ENCODE results near the gene HPS1. TPM values are rescaled to one million over a fixed set of nuclear protein-coding genes. Genes with fewer than 3 reads are reported as not detected.

Gene HPS1
- total RNA-seq, 2 donors from 2014 or later, result 40.0 to 53.7 TPM

DNA sequence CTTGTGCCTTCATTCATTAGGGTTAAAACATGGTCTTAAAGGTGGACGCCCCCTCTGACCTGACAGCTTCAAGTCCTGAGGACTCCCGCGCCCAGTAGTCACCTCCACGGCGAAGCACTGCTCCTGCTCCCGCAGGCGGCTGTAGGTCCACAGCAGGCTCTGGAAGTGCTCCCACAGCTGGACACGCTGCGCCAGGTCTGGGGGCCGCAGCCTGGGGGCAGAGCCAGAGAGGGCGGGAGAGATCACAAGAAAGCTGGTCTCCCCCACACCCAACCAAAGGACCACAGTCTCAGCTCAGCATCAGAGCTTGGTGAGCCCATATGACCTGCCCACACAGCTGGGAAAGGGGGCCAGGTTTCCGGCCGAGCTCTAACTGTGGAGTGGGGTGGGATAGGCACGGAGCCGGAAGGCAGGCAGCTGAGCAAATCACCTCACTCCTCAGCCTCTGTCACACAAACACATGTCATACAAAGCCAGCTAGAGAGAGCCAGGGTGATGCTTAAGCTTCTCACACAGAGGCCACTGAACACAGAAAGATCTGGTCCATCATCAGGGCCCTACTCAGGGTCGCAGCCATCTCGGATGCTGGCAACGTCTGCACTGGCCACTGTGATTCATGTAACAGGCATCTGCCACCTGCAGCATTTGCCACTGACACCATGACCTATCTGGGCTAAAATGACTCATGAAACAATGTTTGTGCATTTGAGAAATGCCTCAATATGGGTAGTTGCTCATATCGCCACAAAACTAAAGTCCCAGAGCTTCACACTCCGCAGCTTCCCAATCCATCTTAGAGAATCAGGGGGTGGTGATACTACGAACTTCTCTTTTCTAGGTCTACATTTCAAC is 12.6 kb downstream of the HPS1 start:
- DNase-seq, result no peak
- Histone ChIP-seq H3K36me3 (replicated peaks in 1 of 2; ENCODE audit: insufficient read depth in 1 of 2, low read depth in 2 of 2) (peaks cover 4 to 40% of the 10 kb centered on the region in 2 donors), H3K9me3 (no peaks in the 10 kb centered on the region), H3K4me1 (no peaks in the 10 kb centered on the region), H3K27me3 (no peaks in the 10 kb centered on the region), H3K27ac (no peak overlapping the region), H3K4me3 (no peak overlapping the region)
- 93 to 98% methylated on average over 18 to 19 of the region's 21 CpGs for WGBS, 2 donors
- TF ChIP-seq CTCF (IDR thresholded peaks at IDR 0.05), result no peak
- no peak for TF ChIP-seq POLR2A (IDR thresholded peaks at IDR 0.05)
- ATAC-seq, result no peak
- intact Hi-C loops (cut with DNase I), result no loop called here

DNA sequence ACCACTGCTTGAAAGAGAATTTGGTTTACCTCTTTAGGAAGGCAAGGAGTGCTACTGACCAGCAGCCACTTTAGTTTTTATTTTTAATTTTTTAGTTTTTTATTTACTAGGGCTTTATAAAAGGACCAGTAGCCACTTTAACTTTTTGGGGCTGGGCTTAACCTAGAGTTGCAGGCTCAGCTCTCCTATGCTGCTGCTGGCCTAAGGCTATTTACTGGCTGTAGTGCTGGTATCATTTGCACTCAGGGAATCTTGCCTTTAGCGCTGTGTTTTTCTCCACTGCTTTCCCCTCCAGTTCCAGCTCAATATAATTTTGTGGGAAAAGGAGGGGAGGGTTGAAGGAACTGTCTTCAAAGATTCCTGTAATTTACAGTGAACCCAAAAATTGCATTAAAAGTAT is 13.4 kb downstream of the HPS1 start:
- 94 to 100% methylated on average over 1 of the region's 1 CpG for WGBS, 2 donors
- DNase-seq (no peak), ATAC-seq (no peak)
- Histone ChIP-seq H3K27me3 (no peaks in the 10 kb centered on the region), H3K4me1 (no peaks in the 10 kb centered on the region), H3K4me3 (no peak overlapping the region), H3K9me3 (no peaks in the 10 kb centered on the region), H3K27ac (no peak overlapping the region), H3K36me3 (replicated peaks in 1 of 2; ENCODE audit: insufficient read depth in 1 of 2, low read depth in 2 of 2) (peaks cover 4 to 40% of the 10 kb centered on the region in 2 donors)
- TF ChIP-seq CTCF (IDR thresholded peaks at IDR 0.05), result no peak
- no peak for TF ChIP-seq POLR2A (IDR thresholded peaks at IDR 0.05)
- intact Hi-C loops (cut with DNase I), result no loop called here

GRCh38 chr10:98432330-98432729 is 14.4 kb downstream of the HPS1 start:
- TF ChIP-seq POLR2A (IDR thresholded peaks at IDR 0.05) (no peak), CTCF (IDR thresholded peaks at IDR 0.05) (no peak)
- no peaks in the 10 kb centered on the region for H3K9me3 ChIP-seq
- WGBS, 2 donors, result 96 to 100% methylated on average over 1 of the region's 1 CpG
- no peak overlapping the region for H3K27ac ChIP-seq
- no peak overlapping the region for H3K4me3 ChIP-seq
- H3K36me3 ChIP-seq (replicated peaks in 1 of 2; ENCODE audit: insufficient read depth in 1 of 2, low read depth in 2 of 2), result peaks cover 4 to 43% of the 10 kb centered on the region in 2 donors
- intact Hi-C loops (cut with DNase I), result no loop called here
- no peaks in the 10 kb centered on the region for H3K27me3 ChIP-seq
- no peak for DNase-seq
- H3K4me1 ChIP-seq, result no peaks in the 10 kb centered on the region
- no peak for ATAC-seq

- TF ChIP-seq CTCF (IDR thresholded peaks at IDR 0.05) (no peak), POLR2A (IDR thresholded peaks at IDR 0.05) (no peak)
- H3K36me3 ChIP-seq (replicated peaks in 1 of 2; ENCODE audit: insufficient read depth in 1 of 2, low read depth in 2 of 2), result peaks cover 4 to 43% of the 10 kb centered on the region in 2 donors
- intact Hi-C loops (cut with DNase I), result no loop called here
- 93% methylated on average over 3 to 8 of the region's 8 CpGs for WGBS, 2 donors
- H3K9me3 ChIP-seq, result no peaks in the 10 kb centered on the region
- no peaks in the 10 kb centered on the region for H3K4me1 ChIP-seq
- no peak for ATAC-seq
- no peak for DNase-seq
- H3K4me3 ChIP-seq, result no peak overlapping the region
- no peaks in the 10 kb centered on the region for H3K27me3 ChIP-seq
- H3K27ac ChIP-seq, result no peak overlapping the region
Measured at GRCh38 chr10:98431016-98431415, 15.7 kb downstream of the HPS1 start.

DNA sequence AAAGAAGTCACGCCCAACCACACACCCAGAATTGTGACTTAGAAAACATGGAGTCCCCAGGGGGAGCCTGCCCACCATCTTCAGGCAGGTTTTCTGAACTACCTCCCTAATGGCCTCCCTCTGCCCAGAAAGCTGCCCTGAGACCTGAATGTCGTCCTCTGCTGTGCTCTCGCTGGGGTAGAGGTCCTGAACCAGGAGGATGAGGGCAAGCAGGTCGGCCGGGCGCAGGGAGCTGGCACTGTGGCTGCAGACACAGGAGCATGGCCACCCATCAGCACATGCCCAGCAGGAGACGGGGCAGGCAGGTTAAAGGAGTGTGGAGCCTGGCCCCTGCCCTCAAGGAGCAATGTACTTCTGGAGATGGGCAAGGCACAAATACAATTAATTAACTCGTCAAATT is 16.3 kb downstream of the HPS1 start:
- 89 to 97% methylated on average over 7 to 8 of the region's 8 CpGs for WGBS, 2 donors
- DNase-seq, result no peak
- no peaks in the 10 kb centered on the region for H3K27me3 ChIP-seq
- no peak overlapping the region for H3K27ac ChIP-seq
- no peaks in the 10 kb centered on the region for H3K9me3 ChIP-seq
- peaks cover 4 to 43% of the 10 kb centered on the region in 2 donors for H3K36me3 ChIP-seq (replicated peaks in 1 of 2; ENCODE audit: insufficient read depth in 1 of 2, low read depth in 2 of 2)
- intact Hi-C loops (cut with DNase I), result no loop called here
- ATAC-seq, result no peak
- no peak overlapping the region for H3K4me3 ChIP-seq
- TF ChIP-seq POLR2A (IDR thresholded peaks at IDR 0.05) (no peak), CTCF (IDR thresholded peaks at IDR 0.05) (no peak)
- no peaks in the 10 kb centered on the region for H3K4me1 ChIP-seq
